ENCODE data around the gene NRF1. TPM values are rescaled to one million over a fixed set of nuclear protein-coding genes. Genes with fewer than 3 reads are reported as not detected.
A peak's percentile ranks its signal among the peaks of the same experiment; 100 is the strongest.

Gene NRF1
- total RNA-seq, 1 experiment from 2014 or later, result 22.5 TPM

GRCh38 chr7:129610709-129611245 lies 743 bp upstream of the NRF1 start:
- Histone ChIP-seq H3K36me3 (ENCODE audit: insufficient read depth, low read length) (peaks cover 17% of the 10 kb centered on the region), H3K4me3 (ENCODE audit: low read length) (peak overlapping the region; percentile 86), H3K4me2 (ENCODE audit: low read depth, low read length, poor library complexity, severe bottlenecking) (peak overlapping the region; percentile 89), H3K4me1 (ENCODE audit: low read length) (peaks cover 39% of the 10 kb centered on the region), H4K20me1 (ENCODE audit: insufficient read depth, low read depth, low read length) (peaks cover 14% of the 10 kb centered on the region; the same call in 1 of the 2 replicates), H3K27me3 (ENCODE audit: low read length) (no peaks in the 10 kb centered on the region), H3K9ac (ENCODE audit: low read length) (peak overlapping the region; percentile 94), H3K9me3 (ENCODE audit: low read length) (no peaks in the 10 kb centered on the region), H3K79me2 (ENCODE audit: low read length) (peaks cover 53% of the 10 kb centered on the region), H3K9me2 (replicated peaks; ENCODE audit: insufficient read depth, low read length) (no peaks in the 10 kb centered on the region), H2AFZ (ENCODE audit: low read length) (peak overlapping the region; percentile 44; the same call in 1 of the 2 replicates), H3K27ac (ENCODE audit: low read length) (peak overlapping the region; percentile 67)
- DNase-seq, result peak; percentile 40

GRCh38 chr7:129612112-129613015 lies 844 bp downstream of the NRF1 start:
- H3K4me2 ChIP-seq (ENCODE audit: low read depth, low read length, poor library complexity, severe bottlenecking), result peak overlapping the region; percentile 93
- peak overlapping the region; percentile 86 for H3K4me3 ChIP-seq (ENCODE audit: low read length)
- H3K9me3 ChIP-seq (ENCODE audit: low read length), result no peaks in the 10 kb centered on the region
- no peaks in the 10 kb centered on the region for H3K9me2 ChIP-seq (replicated peaks; ENCODE audit: insufficient read depth, low read length)
- H3K4me1 ChIP-seq (ENCODE audit: low read length), result peaks cover 55% of the 10 kb centered on the region
- H3K9ac ChIP-seq (ENCODE audit: low read length), result peak overlapping the region; percentile 94
- peaks cover 68% of the 10 kb centered on the region for H3K79me2 ChIP-seq (ENCODE audit: low read length)
- peaks cover 17% of the 10 kb centered on the region for H3K36me3 ChIP-seq (ENCODE audit: insufficient read depth, low read length)
- peaks cover 18% of the 10 kb centered on the region for H4K20me1 ChIP-seq (ENCODE audit: insufficient read depth, low read depth, low read length)
- peak overlapping the region; percentile 54 for H3K27ac ChIP-seq (ENCODE audit: low read length)
- peak; percentile 82 for DNase-seq
- no peaks in the 10 kb centered on the region for H3K27me3 ChIP-seq (ENCODE audit: low read length)
- no peak overlapping the region for H2AFZ ChIP-seq (ENCODE audit: low read length)

- H3K4me2 ChIP-seq (ENCODE audit: low read depth, low read length, poor library complexity, severe bottlenecking), result peak overlapping the region; percentile 93
- peaks cover 18% of the 10 kb centered on the region for H4K20me1 ChIP-seq (ENCODE audit: insufficient read depth, low read depth, low read length)
- no peaks in the 10 kb centered on the region for H3K27me3 ChIP-seq (ENCODE audit: low read length)
- H2AFZ ChIP-seq (ENCODE audit: low read length), result no peak overlapping the region
- no peak for DNase-seq
- H3K4me1 ChIP-seq (ENCODE audit: low read length), result peaks cover 61% of the 10 kb centered on the region
- H3K9me3 ChIP-seq (ENCODE audit: low read length), result no peaks in the 10 kb centered on the region
- H3K9ac ChIP-seq (ENCODE audit: low read length), result peak overlapping the region; percentile 94
- peaks cover 75% of the 10 kb centered on the region for H3K79me2 ChIP-seq (ENCODE audit: low read length)
- 0 out of 2 replicates have a peak overlapping the region, but pooled peaks have one; percentile 54 for H3K27ac ChIP-seq (ENCODE audit: low read length)
- peaks cover 17% of the 10 kb centered on the region for H3K36me3 ChIP-seq (ENCODE audit: insufficient read depth, low read length)
- H3K9me2 ChIP-seq (replicated peaks; ENCODE audit: insufficient read depth, low read length), result no peaks in the 10 kb centered on the region
- peak overlapping the region; percentile 86 for H3K4me3 ChIP-seq (ENCODE audit: low read length)
These were observed 1.5 kb downstream of the NRF1 start for GRCh38 chr7:129613016-129613337.

- Histone ChIP-seq H3K9me3 (ENCODE audit: low read length) (no peaks in the 10 kb centered on the region), H3K27me3 (ENCODE audit: low read length) (no peaks in the 10 kb centered on the region), H2AFZ (ENCODE audit: low read length) (no peak overlapping the region), H3K79me2 (ENCODE audit: low read length) (peaks cover 90% of the 10 kb centered on the region), H3K36me3 (ENCODE audit: insufficient read depth, low read length) (no peaks in the 10 kb centered on the region; the same call in 1 of the 2 replicates), H3K4me1 (ENCODE audit: low read length) (peaks cover 63% of the 10 kb centered on the region), H3K4me3 (ENCODE audit: low read length) (peak overlapping the region; percentile 86), H4K20me1 (ENCODE audit: insufficient read depth, low read depth, low read length) (peaks cover 23% of the 10 kb centered on the region), H3K9ac (ENCODE audit: low read length) (peak overlapping the region; percentile 14; the same call in 1 of the 2 replicates), H3K27ac (ENCODE audit: low read length) (peak overlapping the region; percentile 74), H3K4me2 (ENCODE audit: low read depth, low read length, poor library complexity, severe bottlenecking) (peak overlapping the region; percentile 93), H3K9me2 (replicated peaks; ENCODE audit: insufficient read depth, low read length) (no peaks in the 10 kb centered on the region)
- DNase-seq, result peak; percentile 56
These were observed 3.5 kb downstream of the NRF1 start for GRCh38 chr7:129615018-129615417.

- Histone ChIP-seq H3K79me2 (ENCODE audit: low read length) (peaks cover 92% of the 10 kb centered on the region), H3K9ac (ENCODE audit: low read length) (no peak overlapping the region), H3K36me3 (ENCODE audit: insufficient read depth, low read length) (no peaks in the 10 kb centered on the region), H3K4me3 (ENCODE audit: low read length) (no peak overlapping the region), H2AFZ (ENCODE audit: low read length) (no peak overlapping the region), H3K4me1 (ENCODE audit: low read length) (peaks cover 62% of the 10 kb centered on the region), H4K20me1 (ENCODE audit: insufficient read depth, low read depth, low read length) (peaks cover 24% of the 10 kb centered on the region), H3K4me2 (ENCODE audit: low read depth, low read length, poor library complexity, severe bottlenecking) (peak overlapping the region; percentile 93), H3K27ac (ENCODE audit: low read length) (peak overlapping the region; percentile 74; the same call in 1 of the 2 replicates), H3K9me3 (ENCODE audit: low read length) (no peaks in the 10 kb centered on the region), H3K9me2 (replicated peaks; ENCODE audit: insufficient read depth, low read length) (no peaks in the 10 kb centered on the region), H3K27me3 (ENCODE audit: low read length) (no peaks in the 10 kb centered on the region)
- DNase-seq, result no peak
These were observed 5.0 kb downstream of the NRF1 start for GRCh38 chr7:129616530-129616929.

GRCh38 chr7:129617178-129617577 lies 5.7 kb downstream of the NRF1 start:
- no peaks in the 10 kb centered on the region for H3K27me3 ChIP-seq (ENCODE audit: low read length)
- H3K9ac ChIP-seq (ENCODE audit: low read length), result no peak overlapping the region
- peaks cover 66% of the 10 kb centered on the region for H3K4me1 ChIP-seq (ENCODE audit: low read length)
- H3K36me3 ChIP-seq (ENCODE audit: insufficient read depth, low read length), result no peaks in the 10 kb centered on the region
- DNase-seq, result no peak
- H3K4me3 ChIP-seq (ENCODE audit: low read length), result no peak overlapping the region
- peaks cover 24% of the 10 kb centered on the region for H4K20me1 ChIP-seq (ENCODE audit: insufficient read depth, low read depth, low read length)
- H3K4me2 ChIP-seq (ENCODE audit: low read depth, low read length, poor library complexity, severe bottlenecking), result no peak overlapping the region
- H3K27ac ChIP-seq (ENCODE audit: low read length), result no peak overlapping the region; the same call in 1 of the 2 replicates
- H3K79me2 ChIP-seq (ENCODE audit: low read length), result peaks cover 98% of the 10 kb centered on the region
- no peak overlapping the region for H2AFZ ChIP-seq (ENCODE audit: low read length)
- no peaks in the 10 kb centered on the region for H3K9me2 ChIP-seq (replicated peaks; ENCODE audit: insufficient read depth, low read length)
- H3K9me3 ChIP-seq (ENCODE audit: low read length), result no peaks in the 10 kb centered on the region

GRCh38 chr7:129617652-129618051 lies 6.1 kb downstream of the NRF1 start:
- H3K4me2 ChIP-seq (ENCODE audit: low read depth, low read length, poor library complexity, severe bottlenecking), result no peak overlapping the region
- H3K36me3 ChIP-seq (ENCODE audit: insufficient read depth, low read length), result no peaks in the 10 kb centered on the region
- H3K9me2 ChIP-seq (replicated peaks; ENCODE audit: insufficient read depth, low read length), result no peaks in the 10 kb centered on the region

GRCh38 chr7:129626896-129627295 lies 15.4 kb downstream of the NRF1 start:
- no peaks in the 10 kb centered on the region for H3K9me3 ChIP-seq (ENCODE audit: low read length)
- peaks cover 11% of the 10 kb centered on the region for H4K20me1 ChIP-seq (ENCODE audit: insufficient read depth, low read depth, low read length)
- no peak overlapping the region; the same call in 1 of the 2 replicates for H3K27ac ChIP-seq (ENCODE audit: low read length)
- peaks cover 71% of the 10 kb centered on the region for H3K4me1 ChIP-seq (ENCODE audit: low read length)
- DNase-seq, result no peak
- H3K36me3 ChIP-seq (ENCODE audit: insufficient read depth, low read length), result no peaks in the 10 kb centered on the region
- peak overlapping the region; percentile 42 for H3K4me2 ChIP-seq (ENCODE audit: low read depth, low read length, poor library complexity, severe bottlenecking)
- H3K4me3 ChIP-seq (ENCODE audit: low read length), result no peak overlapping the region
- no peak overlapping the region for H3K9ac ChIP-seq (ENCODE audit: low read length)
- no peak overlapping the region for H2AFZ ChIP-seq (ENCODE audit: low read length)
- no peaks in the 10 kb centered on the region for H3K9me2 ChIP-seq (replicated peaks; ENCODE audit: insufficient read depth, low read length)
- peaks cover 91% of the 10 kb centered on the region for H3K79me2 ChIP-seq (ENCODE audit: low read length)
- H3K27me3 ChIP-seq (ENCODE audit: low read length), result no peaks in the 10 kb centered on the region

More at GRCh38 chr7:129617652-129618051, 6.1 kb downstream of the NRF1 start:
- Histone ChIP-seq H3K4me1 (ENCODE audit: low read length) (peaks cover 71% of the 10 kb centered on the region), H3K9me3 (ENCODE audit: low read length) (no peaks in the 10 kb centered on the region), H3K9ac (ENCODE audit: low read length) (no peak overlapping the region), H3K27me3 (ENCODE audit: low read length) (no peaks in the 10 kb centered on the region), H2AFZ (ENCODE audit: low read length) (no peak overlapping the region), H3K79me2 (ENCODE audit: low read length) (peaks cover 98% of the 10 kb centered on the region), H3K27ac (ENCODE audit: low read length) (no peak overlapping the region), H4K20me1 (ENCODE audit: insufficient read depth, low read depth, low read length) (peaks cover 25% of the 10 kb centered on the region), H3K4me3 (ENCODE audit: low read length) (no peak overlapping the region)
- DNase-seq, result no peak

Data from Karpas-422 (cell line).